G401.6 (cell line): ENCODE measurements around the gene CDC16.
"Not testable (repeated sequence)": the region's sequence is repeated elsewhere in the genome, so short reads cannot be mapped to it uniquely, and the experiment has no call there.

Source experiments
- FAIRE-seq: peaks from 2 replicates; lab custom pipeline; 2012; peaks lifted over from hg19 to GRCh38; lab: Jason Lieb, UNC

Gene CDC16

GRCh38 chr13:114234645-114235421 lies at the start of gene CDC16:
TSS of gene CDC16 (plus strand) at chr13:114234897. CDS start at chr13:114235085, 188 bp downstream.
- FAIRE-seq = no peak

GRCh38 chr13:114185182-114185971 lies 49.3 kb upstream of the CDC16 start:
- no peak for FAIRE-seq

GRCh38 chr13:114194853-114195252 lies 39.8 kb upstream of the CDC16 start:
- FAIRE-seq = no peak

- FAIRE-seq = no peak
Observed at GRCh38 chr13:114196629-114197028, 38.1 kb upstream of the CDC16 start.

- no peak for FAIRE-seq
Observed at GRCh38 chr13:114198556-114198955, 36.1 kb upstream of the CDC16 start.

GRCh38 chr13:114199526-114199925 lies 35.2 kb upstream of the CDC16 start:
- not testable (repeated sequence) for FAIRE-seq

GRCh38 chr13:114199954-114200353 lies 34.7 kb upstream of the CDC16 start:
- FAIRE-seq = no peak

GRCh38 chr13:114200399-114200911 lies 34.2 kb upstream of the CDC16 start:
- no peak for FAIRE-seq

- no peak for FAIRE-seq
Observed at GRCh38 chr13:114202581-114202980, 32.1 kb upstream of the CDC16 start.

GRCh38 chr13:114203536-114203935 lies 31.2 kb upstream of the CDC16 start:
- no peak for FAIRE-seq

GRCh38 chr13:114204894-114205293 lies 29.8 kb upstream of the CDC16 start:
- no peak for FAIRE-seq

- FAIRE-seq = no peak
Observed at GRCh38 chr13:114208134-114208533, 26.6 kb upstream of the CDC16 start.

GRCh38 chr13:114211446-114212157 lies 23.1 kb upstream of the CDC16 start:
- FAIRE-seq = no peak

GRCh38 chr13:114212158-114212495 lies 22.6 kb upstream of the CDC16 start:
- no peak for FAIRE-seq

GRCh38 chr13:114213980-114214379 lies 20.7 kb upstream of the CDC16 start:
- no peak for FAIRE-seq

GRCh38 chr13:114219392-114219791 lies 15.3 kb upstream of the CDC16 start:
- FAIRE-seq = no peak

- no peak for FAIRE-seq
Observed at GRCh38 chr13:114222461-114222968, 12.2 kb upstream of the CDC16 start.

GRCh38 chr13:114224201-114224600 lies 10.5 kb upstream of the CDC16 start:
- FAIRE-seq = no peak

- no peak for FAIRE-seq
Observed at GRCh38 chr13:114225610-114226009, 9.1 kb upstream of the CDC16 start.

- FAIRE-seq = no peak
Observed at GRCh38 chr13:114226088-114226487, 8.6 kb upstream of the CDC16 start.

- FAIRE-seq = peak; percentile 54
Observed at GRCh38 chr13:114226699-114227323, 7.9 kb upstream of the CDC16 start.

- no peak for FAIRE-seq
Observed at GRCh38 chr13:114227528-114227927, 7.2 kb upstream of the CDC16 start.
